SW 1271 (cell line): ENCODE data around the gene KLF1.

Experiments used
- DNase-seq, 2 experiments: peaks; one replicate each; lab custom pipeline; 2025; lab: John Stamatoyannopoulos, UW

KLF1 gene

DNA sequence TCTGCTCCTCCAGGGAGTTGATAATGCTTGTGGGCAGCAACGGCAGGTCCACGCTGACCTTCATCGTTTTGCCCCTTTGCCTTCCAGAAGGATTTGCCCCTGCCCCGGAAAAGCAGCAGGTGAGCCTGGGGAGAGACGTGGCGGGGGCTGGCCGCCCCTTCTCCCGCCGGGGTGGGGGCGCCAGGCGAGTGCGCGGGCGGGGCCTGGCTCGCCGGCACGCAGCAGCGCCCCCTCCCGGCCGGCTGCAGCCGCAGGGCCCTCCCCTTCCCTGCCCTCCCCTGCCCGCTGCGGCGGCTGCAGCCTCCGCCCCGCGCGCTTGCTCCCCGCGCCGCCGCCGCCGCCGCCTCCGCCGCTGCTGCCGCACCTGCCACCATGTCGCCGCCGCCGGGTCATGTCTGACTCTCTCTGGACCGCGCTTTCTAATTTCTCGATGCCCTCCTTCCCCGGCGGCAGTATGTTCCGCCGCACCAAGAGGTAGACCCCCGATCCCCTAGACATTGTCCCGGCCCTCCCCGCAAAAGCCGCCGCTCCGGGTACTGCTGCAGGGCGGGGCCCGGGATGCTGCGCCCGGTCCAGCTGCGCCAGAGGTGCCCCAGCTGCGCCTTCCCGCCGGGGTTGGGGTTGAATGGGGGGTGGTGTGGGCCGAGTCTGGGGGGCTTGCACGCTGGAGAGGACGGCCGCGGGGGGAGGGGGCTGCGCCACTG, 48.7 kb downstream of the KLF1 start, which contains the start of gene MAST1:
Gene MAST1 (plus strand): TSS at position 334 of the 704 bp plus-strand sequence. CDS start 58 bp downstream, at position 392.
- peak in 1 of 2 experiments; percentile 16 for DNase-seq

DNA sequence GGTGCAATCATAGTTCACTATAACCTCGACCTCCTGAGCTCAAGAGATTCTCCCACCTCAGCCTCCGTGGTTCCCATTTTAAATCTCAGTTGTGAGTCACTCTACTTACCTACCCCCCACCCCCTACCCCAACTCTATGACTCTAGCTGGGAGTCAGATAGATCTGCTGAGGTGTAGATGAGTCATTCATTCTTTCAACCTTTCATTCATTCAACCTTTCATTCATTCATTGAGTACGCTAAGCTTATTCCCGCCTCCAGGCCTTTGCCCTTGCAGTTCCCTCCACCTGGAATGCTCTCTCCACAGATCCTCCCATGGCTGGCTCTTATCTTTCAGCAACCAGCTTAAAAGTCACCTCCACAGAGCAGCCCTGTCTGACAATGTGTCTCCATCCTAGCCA, 49.8 kb downstream of the KLF1 start:
- no peak for DNase-seq

DNA sequence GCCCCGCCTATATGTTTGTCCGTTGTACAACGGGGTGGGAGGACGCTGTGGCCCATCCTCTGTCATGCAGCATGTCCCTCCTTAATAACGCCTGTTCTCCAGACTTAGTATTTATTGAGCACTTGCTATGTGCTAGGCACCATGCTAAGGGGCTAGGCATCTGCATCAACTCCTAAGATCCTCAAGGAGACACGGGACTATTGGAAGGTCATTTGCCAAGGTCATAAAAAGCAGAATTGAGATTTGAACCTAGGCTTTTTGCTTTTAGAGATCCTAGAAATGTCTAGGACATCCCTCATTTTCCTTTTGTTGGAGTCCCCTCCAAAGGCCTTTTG, 50.5 kb downstream of the KLF1 start:
- no peak for DNase-seq

DNA sequence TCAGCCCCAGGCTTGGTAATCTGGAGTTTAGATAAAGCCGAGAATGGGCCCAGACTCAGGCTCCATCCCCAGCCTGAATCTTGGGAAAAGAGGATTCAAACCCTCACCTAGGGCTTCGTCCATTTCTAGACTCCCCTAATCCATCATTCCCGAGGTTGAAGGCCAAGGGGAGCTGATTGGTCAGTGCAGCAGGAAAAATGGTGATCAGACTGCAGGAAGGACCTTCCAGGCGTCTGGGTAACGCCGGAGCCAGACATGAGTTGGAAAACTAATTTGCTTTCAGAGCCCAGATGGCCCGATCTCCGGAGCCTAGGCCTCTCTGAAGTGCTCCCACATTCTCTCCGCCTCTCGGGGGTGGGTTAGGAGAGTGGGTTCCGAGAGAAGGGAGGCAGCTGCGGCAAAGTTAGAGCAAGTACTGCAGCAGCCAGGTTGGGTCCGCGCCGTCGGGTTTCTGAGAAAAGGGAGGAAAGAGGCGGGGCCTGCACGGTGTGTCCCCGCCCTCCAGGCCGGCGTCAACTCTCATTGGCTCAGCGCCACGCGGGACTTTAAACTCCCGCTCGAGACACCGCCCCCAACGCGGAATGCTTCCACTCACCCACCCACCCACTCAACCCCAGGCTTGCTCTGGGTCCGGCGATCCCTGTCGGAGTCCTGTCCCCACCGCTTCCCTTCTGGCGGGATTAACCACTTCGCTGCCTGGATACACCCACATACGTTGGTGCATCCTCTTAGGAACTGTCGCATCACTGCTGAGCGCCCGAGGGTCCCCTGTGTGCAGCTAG, 51.8 kb downstream of the KLF1 start:
- no peak for DNase-seq

DNA sequence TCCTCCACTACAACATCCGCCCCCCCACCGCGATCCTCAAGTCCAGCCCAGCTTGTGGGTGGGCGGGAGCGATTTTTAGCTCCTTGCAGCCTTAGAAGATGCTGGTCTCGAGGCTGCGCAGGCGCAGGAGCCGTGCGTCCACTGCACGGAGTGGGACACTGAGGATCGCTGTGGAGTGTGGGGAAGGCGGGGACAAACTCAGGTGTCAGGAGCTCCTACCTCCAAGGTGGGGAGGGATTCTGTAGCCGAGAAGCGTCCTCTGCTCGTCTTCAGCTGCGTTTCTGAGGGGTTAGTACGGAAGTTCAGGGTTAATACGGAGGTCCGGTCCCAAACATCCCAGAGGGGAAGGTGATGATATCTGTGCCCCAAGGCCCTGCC, 52.4 kb downstream of the KLF1 start, which contains the start of gene RTBDN:
Gene RTBDN (minus strand): TSS at position 14 of the 378 bp plus-strand sequence. CDS start 4,600 bp downstream, outside the sequence.
- DNase-seq: no peak
